IMR-90 (cell line): ENCODE data around the gene BMP2K. TPM values are rescaled to one million over a fixed set of nuclear protein-coding genes. Genes with fewer than 3 reads are reported as not detected.

Experiments
- ATAC-seq: fragments of 200-7000 bp; cut with Tn5 transposase; 2 replicates; pipeline ENCODE4 v1.9.1; 2020; ENCODE audit warnings: low read depth, mild to moderate bottlenecking, moderate library complexity
- BruUV-seq: library from RNA; stranded (reverse); fragments of 400-500 nt; replicated peaks from 2 replicates; lab custom pipeline; 2021; lab: Mats Ljungman, UMichigan
- CTCF ChIA-PET: fragments of 300-600 bp; formaldehyde crosslinking; extraction: SDS; loops from one replicate; lab custom pipeline; 2021; ENCODE audit warnings: antibody characterized with exemption; lab: Yijun Ruan, JAX
- POLR2A ChIA-PET: fragments of 300-600 bp; sonication (Branson Sonifier 250); formaldehyde crosslinking; loops from one replicate; lab custom pipeline; 2022; ENCODE audit warnings: antibody characterized with exemption; ENCODE audit not compliant: unreplicated experiment; lab: Charles Lee
- DNase-seq: peaks from one replicate; pipeline ENCODE4 v3.0.0; 2013
- H2AFZ ChIP-seq: replicated peaks from 2 replicates; pipeline ENCODE3; 2013; ENCODE audit warnings: low read length, mild to moderate bottlenecking; ENCODE audit not compliant: poor library complexity
- H2AK5ac ChIP-seq: 2 replicates; pipeline ENCODE4 v1.6.1; 2013; ENCODE audit warnings: low read depth, low read length, inconsistent platforms
- H2AK9ac ChIP-seq: replicated peaks from 2 replicates; pipeline ENCODE3; 2013; ENCODE audit warnings: mild to moderate bottlenecking, low read depth, low read length, moderate library complexity; ENCODE audit not compliant: poor library complexity
- H2BK120ac ChIP-seq: 2 replicates; pipeline ENCODE4 v1.6.1; 2013; ENCODE audit warnings: low read depth, low read length, inconsistent platforms
- H2BK15ac ChIP-seq: 3 replicates; pipeline ENCODE4 v1.6.1; 2013; ENCODE audit warnings: low read depth, low read length, inconsistent platforms
- H2BK20ac ChIP-seq: 2 replicates; pipeline ENCODE4 v1.6.1; 2013; ENCODE audit warnings: low read depth, mild to moderate bottlenecking, inconsistent platforms, low read length, moderate library complexity
- H2BK5ac ChIP-seq: 2 replicates; pipeline ENCODE4 v1.6.1; 2013; ENCODE audit warnings: mild to moderate bottlenecking, low read depth, low read length, inconsistent platforms; ENCODE audit not compliant: poor library complexity, severe bottlenecking
- H3K14ac ChIP-seq: replicated peaks from 2 replicates; pipeline ENCODE4 v1.6.1; 2013; ENCODE audit warnings: low read depth, low read length, inconsistent platforms
- H3K18ac ChIP-seq: 2 replicates; pipeline ENCODE4 v1.6.1; 2013; ENCODE audit warnings: low read depth, low read length, control low read depth
- H3K23ac ChIP-seq: 2 replicates; pipeline ENCODE4 v1.6.1; 2013; ENCODE audit warnings: low read depth, low read length, inconsistent platforms
- H3K27ac ChIP-seq: 2 replicates; pipeline ENCODE4 v1.5.1; 2013; ENCODE audit warnings: mild to moderate bottlenecking, control low read depth, low read length; ENCODE audit not compliant: insufficient read depth
- H3K27me3 ChIP-seq: 2 replicates; pipeline ENCODE4 v1.6.1; 2013; ENCODE audit warnings: low read length; ENCODE audit not compliant: control insufficient read depth, insufficient read depth
- H3K36me3 ChIP-seq: 2 replicates; pipeline ENCODE4 v1.6.1; 2013; ENCODE audit warnings: low read length, mixed read lengths; ENCODE audit not compliant: control insufficient read depth, insufficient read depth
- H3K4ac ChIP-seq: 2 replicates; pipeline ENCODE4 v1.6.1; 2013; ENCODE audit warnings: low read depth, low read length, inconsistent platforms
- H3K4me1 ChIP-seq: 2 replicates; pipeline ENCODE4 v1.6.1; 2013; ENCODE audit warnings: low read length, mixed read lengths; ENCODE audit not compliant: control insufficient read depth, insufficient read depth
- H3K4me2 ChIP-seq: 2 replicates; pipeline ENCODE4 v1.6.1; 2013; ENCODE audit warnings: low read depth, mild to moderate bottlenecking, control low read depth, low read length, moderate library complexity
- H3K4me3 ChIP-seq: 2 replicates; pipeline ENCODE4 v1.5.1; 2013; ENCODE audit warnings: low read depth, mild to moderate bottlenecking, control low read depth, low read length, moderate library complexity; ENCODE audit not compliant: insufficient read depth
- H3K56ac ChIP-seq: 2 replicates; pipeline ENCODE4 v1.6.1; 2013; ENCODE audit warnings: low read length, inconsistent platforms; ENCODE audit not compliant: insufficient read depth; ENCODE audit errors: extremely low read depth
- H3K79me1 ChIP-seq, 2 experiments: 2 replicates each; pipeline ENCODE4 v1.6.1; 2013; ENCODE audit warnings: low read length in 2 of 2, inconsistent platforms in 1 of 2, low read depth in 1 of 2
- H3K9ac ChIP-seq: 2 replicates; pipeline ENCODE4 v1.6.1; 2013; ENCODE audit warnings: low read depth, low read length, control low read depth
- H3K9me1 ChIP-seq: 2 replicates; pipeline ENCODE4 v1.6.1; 2013; ENCODE audit warnings: low read length, inconsistent platforms; ENCODE audit not compliant: insufficient read depth
- H3K9me3 ChIP-seq: 2 replicates; pipeline ENCODE4 v1.6.1; 2013; ENCODE audit warnings: low read length; ENCODE audit not compliant: control insufficient read depth, insufficient read depth
- H4K20me1 ChIP-seq: 2 replicates; pipeline ENCODE4 v1.6.1; 2013; ENCODE audit warnings: low read length, inconsistent platforms; ENCODE audit not compliant: insufficient read depth
- H4K5ac ChIP-seq: 2 replicates; pipeline ENCODE4 v1.6.1; 2013; ENCODE audit warnings: mild to moderate bottlenecking, low read depth, low read length, control low read depth
- H4K8ac ChIP-seq, 2 experiments: 2 replicates each; pipeline ENCODE4 v1.6.1; 2013; ENCODE audit warnings: low read depth in 2 of 2, low read length in 2 of 2, control low read depth in 1 of 2, inconsistent platforms in 1 of 2
- H4K91ac ChIP-seq: 2 replicates; pipeline ENCODE4 v1.6.1; 2013; ENCODE audit warnings: low read depth, low read length, inconsistent platforms; ENCODE audit not compliant: insufficient read depth
- RAD21 ChIP-seq: IDR thresholded peaks from 2 replicates; pipeline ENCODE4 v1.6.1; 2012; ENCODE audit warnings: low read length, improper control_type of control experiment
- SMC3 ChIP-seq: fragments of 150-350 bp; IDR thresholded peaks from 2 replicates; pipeline ENCODE4 v1.6.1; 2016; ENCODE audit warnings: low read depth, mild to moderate bottlenecking, antibody characterized with exemption, low read length, moderate library complexity
- WGBS, 2 experiments: methylation state at CpG; one replicate each; pipeline versions ENCODE4 v1.1.5 to v1.1.7; 2013; ENCODE audit warnings: missing lambda C conversion rate in 2 of 2; ENCODE audit not compliant: insufficient read length in 1 of 2; ENCODE audit errors: extremely low coverage in 2 of 2; 5-methylcytosine and 5-hydroxymethylcytosine counted together
- dilution Hi-C: fragments of 300-500 bp; cut with HindIII; formaldehyde crosslinking; loops from one replicate; pipeline ENCODE4 v1.14.3; 2018; ENCODE audit warnings: low sequenced_read_pairs; ENCODE audit not compliant: unreplicated experiment
- in situ Hi-C: fragments of 300-500 bp; cut with MboI; formaldehyde crosslinking; loops from 3 replicates; pipeline ENCODE4 v1.14.3; 2019; ENCODE audit warnings: low sequenced_read_pairs, inconsistent platforms, mixed read lengths
- intact Hi-C: fragments of 100-400 bp; cut with micrococcal nuclease; formaldehyde crosslinking; loops from 2 replicates; pipeline ENCODE4 v1.10.0; 2022
- polyA plus RNA-seq, 3 experiments: library from polyadenylated mRNA; depleted of rRNA; stranded (reverse); fragments of >200 nt; gene quantifications; 2 replicates each; pipeline ENCODE4 v1.2.3, GENCODE V29; 2012; ENCODE audit warnings: low replicate concordance in 1 of 3
- total RNA-seq: library from RNA; depleted of rRNA; stranded (reverse); fragments of >200 nt; gene quantifications from 2 replicates; pipeline ENCODE4 v1.2.3, GENCODE V29; 2012
- TF ChIP-seq, protein P1 (sequence below): fragments of 150-350 bp; IDR thresholded peaks from 2 replicates; pipeline ENCODE4 v1.6.1; 2016; ENCODE audit warnings: low read depth, mild to moderate bottlenecking, low read length, moderate library complexity, borderline replicate concordance
- TF ChIP-seq, protein P2 (sequence below): conservative IDR thresholded peaks from 2 replicates; pipeline ENCODE4 v1.5.1; 2012; ENCODE audit warnings: mild to moderate bottlenecking, low read depth, low read length, improper control_type of control experiment

Gene BMP2K
- total and polyA plus RNA-seq, 2 of the 4 experiments (the other 2 are of a cell fraction): 15.8 to 46.1 TPM

DNA sequence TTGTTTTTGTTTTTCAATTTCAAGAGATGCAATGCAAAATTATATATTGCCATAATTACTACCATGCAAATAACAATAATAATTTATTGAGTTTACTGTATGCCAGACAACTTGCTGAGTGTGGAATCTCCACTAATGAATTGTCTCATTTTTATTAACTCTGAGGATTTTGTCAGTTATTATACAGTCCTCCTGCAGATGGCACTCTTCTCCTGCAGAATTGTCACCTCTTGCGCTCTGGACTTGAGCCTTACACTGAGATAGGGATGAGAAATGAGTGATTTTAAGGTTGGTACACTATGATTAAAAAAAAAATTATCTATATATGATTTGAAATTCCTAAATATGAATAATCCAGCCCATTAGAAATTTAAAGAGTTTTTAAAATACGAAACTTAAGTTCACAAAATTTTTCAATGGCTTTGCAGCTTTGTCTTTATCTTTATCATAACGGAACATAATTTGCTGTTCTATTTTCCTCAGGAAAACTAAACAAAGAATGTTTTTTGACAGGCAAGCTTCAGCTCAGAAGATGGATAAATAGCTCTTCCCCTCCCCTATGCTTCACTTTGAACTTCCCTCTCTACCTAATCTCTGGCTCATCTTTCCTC is 175.8 kb downstream of the BMP2K start:
- Histone ChIP-seq H2AFZ (no peak overlapping the region), H2BK120ac (no peak overlapping the region), H3K4me3 (no peak overlapping the region), H3K27me3 (peaks cover 5% of the 10 kb centered on the region), H4K91ac (no peak overlapping the region), H3K14ac (no peak overlapping the region), H3K4me1 (no peaks in the 10 kb centered on the region), H3K56ac (no peak overlapping the region), H2BK20ac (no peak overlapping the region), H4K5ac (no peak overlapping the region), H3K79me1 (no peaks in the 10 kb centered on the region), H3K4me2 (no peak overlapping the region), H3K23ac (no peak overlapping the region), H3K9me3 (no peaks in the 10 kb centered on the region), H3K4ac (no peak overlapping the region), H2BK5ac (no peak overlapping the region), H3K36me3 (no peaks in the 10 kb centered on the region), H2BK15ac (no peak overlapping the region), H3K27ac (no peak overlapping the region), H4K20me1 (no peaks in the 10 kb centered on the region), H3K9me1 (no peaks in the 10 kb centered on the region; the same call in 1 of the 2 replicates), H2AK5ac (no peak overlapping the region), H3K9ac (no peak overlapping the region), H4K8ac (no peak overlapping the region), H3K18ac (no peak overlapping the region), H2AK9ac (no peak overlapping the region)
- in situ Hi-C loops: no loop called here
- ChIA-PET CTCF (interaction anchor here (0.7 to 2.0 kb wide), 5 partner anchors 10 to 1805 kb away, joined by 3 to 7 read pairs (median 4); partner anchors contain the start of gene PAQR3), POLR2A (no interaction called here)
- no CpG with 5 or more reads among the region's 3 CpGs for WGBS, 2 experiments
- ATAC-seq: peak; percentile 80
- peak; percentile 45 for DNase-seq
- TF ChIP-seq RAD21 (peak; percentile 77), SMC3 (peak; percentile 54)
- TF ChIP-seq, protein P1, sequence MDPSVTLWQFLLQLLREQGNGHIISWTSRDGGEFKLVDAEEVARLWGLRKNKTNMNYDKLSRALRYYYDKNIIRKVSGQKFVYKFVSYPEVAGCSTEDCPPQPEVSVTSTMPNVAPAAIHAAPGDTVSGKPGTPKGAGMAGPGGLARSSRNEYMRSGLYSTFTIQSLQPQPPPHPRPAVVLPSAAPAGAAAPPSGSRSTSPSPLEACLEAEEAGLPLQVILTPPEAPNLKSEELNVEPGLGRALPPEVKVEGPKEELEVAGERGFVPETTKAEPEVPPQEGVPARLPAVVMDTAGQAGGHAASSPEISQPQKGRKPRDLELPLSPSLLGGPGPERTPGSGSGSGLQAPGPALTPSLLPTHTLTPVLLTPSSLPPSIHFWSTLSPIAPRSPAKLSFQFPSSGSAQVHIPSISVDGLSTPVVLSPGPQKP: no peak
- TF ChIP-seq, protein P2, sequence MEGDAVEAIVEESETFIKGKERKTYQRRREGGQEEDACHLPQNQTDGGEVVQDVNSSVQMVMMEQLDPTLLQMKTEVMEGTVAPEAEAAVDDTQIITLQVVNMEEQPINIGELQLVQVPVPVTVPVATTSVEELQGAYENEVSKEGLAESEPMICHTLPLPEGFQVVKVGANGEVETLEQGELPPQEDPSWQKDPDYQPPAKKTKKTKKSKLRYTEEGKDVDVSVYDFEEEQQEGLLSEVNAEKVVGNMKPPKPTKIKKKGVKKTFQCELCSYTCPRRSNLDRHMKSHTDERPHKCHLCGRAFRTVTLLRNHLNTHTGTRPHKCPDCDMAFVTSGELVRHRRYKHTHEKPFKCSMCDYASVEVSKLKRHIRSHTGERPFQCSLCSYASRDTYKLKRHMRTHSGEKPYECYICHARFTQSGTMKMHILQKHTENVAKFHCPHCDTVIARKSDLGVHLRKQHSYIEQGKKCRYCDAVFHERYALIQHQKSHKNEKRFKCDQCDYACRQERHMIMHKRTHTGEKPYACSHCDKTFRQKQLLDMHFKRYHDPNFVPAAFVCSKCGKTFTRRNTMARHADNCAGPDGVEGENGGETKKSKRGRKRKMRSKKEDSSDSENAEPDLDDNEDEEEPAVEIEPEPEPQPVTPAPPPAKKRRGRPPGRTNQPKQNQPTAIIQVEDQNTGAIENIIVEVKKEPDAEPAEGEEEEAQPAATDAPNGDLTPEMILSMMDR: peak; percentile 72
- intact Hi-C loops: loop anchor here (2.0 to 10.0 kb wide), 6 partner anchors 625 to 1410 kb away; partner anchors contain the start of genes ANTXR2, CFAP299 and FGF5
- BruUV-seq: no TSS peak
- dilution Hi-C loops: no loop called here
